Raji (cell line): ENCODE results near the gene ZFHX3.

Source experiments
- POLR2A ChIP-seq: IDR thresholded peaks from 2 replicates; pipeline ENCODE4 v1.6.1; 2011; ENCODE audit warnings: low read depth, low read length, control low read depth; ENCODE audit not compliant: insufficient read depth

ZFHX3 gene

GRCh38 chr16:72805486-72805885 is 242.4 kb downstream of the ZFHX3 start:
- TF ChIP-seq POLR2A: no peak

- no peak for TF ChIP-seq POLR2A
These were observed 247.3 kb downstream of the ZFHX3 start for GRCh38 chr16:72800524-72801161.

DNA sequence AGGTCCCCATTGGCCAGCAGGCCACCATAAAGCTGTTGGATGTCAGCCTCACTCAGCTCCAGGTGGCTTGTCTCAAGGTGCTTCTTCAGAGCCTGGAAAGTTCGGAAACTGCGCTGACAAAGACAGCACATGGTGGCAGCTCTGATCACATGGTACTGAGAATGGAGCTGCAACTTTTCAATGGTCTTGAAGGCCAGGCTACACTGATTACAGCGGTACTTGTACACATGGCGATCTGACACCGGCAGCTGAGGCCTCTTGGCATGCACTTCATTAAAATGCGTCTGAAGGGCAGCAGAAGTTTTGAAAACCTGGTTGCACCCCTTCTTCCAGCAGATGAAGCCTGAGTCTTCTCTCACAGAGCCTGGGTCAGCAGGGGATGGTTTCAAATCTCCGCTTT is 249.7 kb downstream of the ZFHX3 start:
- no peak for TF ChIP-seq POLR2A

GRCh38 chr16:72797621-72798020 is 250.3 kb downstream of the ZFHX3 start:
- no peak for TF ChIP-seq POLR2A

- no peak for TF ChIP-seq POLR2A
These were observed 251.7 kb downstream of the ZFHX3 start for GRCh38 chr16:72796222-72796621.

DNA sequence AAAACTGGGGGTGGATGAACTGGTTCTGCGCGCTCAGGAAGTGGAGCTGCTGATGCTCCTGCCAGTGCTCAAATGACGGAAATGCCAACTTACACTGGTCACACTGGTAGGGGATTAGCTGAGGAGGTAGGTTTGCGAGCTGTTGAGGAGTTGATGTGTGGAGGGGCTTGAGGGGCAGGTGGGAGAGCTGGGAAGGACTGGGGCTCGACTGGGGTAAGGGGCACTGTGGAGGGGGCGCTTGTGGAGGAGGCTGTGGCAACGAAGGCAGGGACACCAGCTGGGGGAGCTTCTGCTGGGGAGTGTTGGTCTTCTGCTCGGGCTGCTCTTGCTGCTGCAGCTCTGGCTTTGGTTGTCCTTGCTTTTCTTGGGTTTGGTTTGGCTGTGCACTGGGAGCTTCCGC is 252.9 kb downstream of the ZFHX3 start:
- TF ChIP-seq POLR2A: no peak

GRCh38 chr16:72794319-72794718 is 253.6 kb downstream of the ZFHX3 start:
- TF ChIP-seq POLR2A: no peak

DNA sequence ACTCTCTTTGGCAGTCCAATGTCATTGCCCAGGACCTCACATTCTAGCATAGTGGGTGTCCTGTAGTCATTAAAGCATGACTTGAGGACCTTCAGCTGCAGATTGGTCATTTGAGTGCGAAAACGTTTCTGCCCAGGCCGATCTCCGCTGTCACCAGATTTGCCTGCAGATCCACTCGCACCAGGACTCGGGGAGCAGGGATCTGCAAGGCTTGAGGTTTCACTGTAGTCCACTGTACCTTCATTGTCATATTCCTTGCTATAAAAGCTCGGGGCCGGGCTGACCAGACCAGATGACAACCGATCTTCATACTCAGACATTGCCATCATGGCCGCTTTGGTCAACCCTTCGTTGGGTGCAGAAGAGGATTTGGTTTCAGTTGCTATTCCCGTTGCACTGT is 254.2 kb downstream of the ZFHX3 start:
- no peak for TF ChIP-seq POLR2A

DNA sequence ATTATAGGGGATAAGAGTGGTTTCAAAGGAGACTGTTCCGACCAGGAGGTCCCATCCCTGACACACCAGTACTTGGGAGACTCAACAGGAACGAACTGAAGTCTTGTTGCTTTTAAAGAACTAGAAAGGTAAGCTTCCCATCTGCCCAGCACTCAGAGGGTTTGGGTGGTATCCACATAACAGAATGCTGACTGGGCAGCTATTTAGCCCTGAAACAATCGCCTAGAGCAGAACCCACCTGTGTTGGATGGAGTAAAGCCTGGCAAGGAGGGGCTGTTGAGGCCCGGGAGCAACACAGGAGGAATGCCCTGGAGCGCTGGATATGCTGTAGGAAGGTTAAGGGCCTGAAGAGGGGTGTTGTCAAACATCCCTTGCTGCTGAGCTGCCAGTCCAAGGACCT is 254.9 kb downstream of the ZFHX3 start:
- no peak for TF ChIP-seq POLR2A

GRCh38 chr16:72791786-72792185 is 256.1 kb downstream of the ZFHX3 start:
- no peak for TF ChIP-seq POLR2A

DNA sequence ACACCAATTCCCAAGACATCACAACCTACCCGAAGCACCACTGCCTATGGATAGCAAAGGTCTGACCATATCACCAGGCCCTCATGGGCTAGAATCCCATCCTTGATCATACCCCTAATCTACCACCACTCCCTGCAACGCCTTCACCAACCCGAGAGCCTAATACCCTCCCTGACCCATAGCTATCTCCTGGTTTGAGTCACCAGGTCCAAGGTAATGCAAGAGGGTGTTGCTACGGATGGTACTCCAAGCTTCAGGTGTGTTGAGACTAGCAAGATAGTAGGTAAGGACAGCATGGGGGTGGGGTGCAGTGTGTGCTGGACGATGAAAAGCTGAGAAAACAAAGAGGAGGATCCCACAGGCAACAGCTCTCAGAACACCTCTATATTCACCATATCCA is 258.0 kb downstream of the ZFHX3 start:
- no peak for TF ChIP-seq POLR2A

DNA sequence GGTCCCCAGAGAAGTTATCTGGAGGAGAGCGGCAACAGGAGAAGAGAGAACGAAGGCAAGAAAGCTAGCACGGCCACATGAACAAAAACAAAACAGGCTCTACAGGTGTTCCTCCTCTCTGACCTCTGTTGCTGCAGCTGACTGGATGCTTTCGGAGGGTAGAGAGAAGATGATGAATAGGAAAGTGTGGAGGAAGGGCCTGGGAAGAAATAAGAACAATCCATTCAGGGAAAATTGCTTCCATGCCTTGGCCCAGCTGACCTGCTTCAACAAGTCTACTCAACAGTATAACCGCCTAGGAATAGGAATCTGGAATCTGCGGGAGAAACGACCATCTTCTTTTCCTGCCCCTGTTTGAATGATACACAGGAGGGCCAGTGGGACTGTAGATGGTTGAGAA is 258.5 kb downstream of the ZFHX3 start:
- TF ChIP-seq POLR2A: no peak

DNA sequence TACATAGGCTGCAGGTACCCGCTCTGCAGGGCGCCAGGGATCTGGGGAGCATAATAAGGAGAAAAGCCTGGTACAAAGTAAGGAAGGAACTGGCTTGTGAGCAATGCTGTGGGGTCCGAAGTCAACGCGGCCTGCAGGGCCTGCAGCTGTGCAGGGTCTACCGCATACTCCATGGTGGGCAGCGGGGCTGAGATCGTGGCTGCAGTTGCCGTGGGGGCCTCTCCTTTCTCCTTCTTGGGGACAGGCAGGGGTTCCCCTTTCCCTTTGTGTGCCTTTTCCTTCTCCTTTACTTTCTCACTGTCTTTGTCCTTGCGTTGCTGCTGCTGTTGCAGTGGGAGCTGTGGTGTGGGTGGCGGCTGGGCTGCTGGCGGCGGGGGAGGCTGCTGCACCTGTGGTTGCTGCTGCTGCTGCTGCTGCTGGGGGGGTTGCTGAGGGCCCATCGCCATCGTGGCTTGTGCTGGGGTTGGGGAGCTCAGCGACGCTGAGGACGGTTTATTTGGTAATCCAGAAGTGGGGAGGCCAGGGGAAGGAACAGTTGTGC is 259.6 kb downstream of the ZFHX3 start:
- TF ChIP-seq POLR2A: no peak

GRCh38 chr16:72787514-72788268 is 260.2 kb downstream of the ZFHX3 start:
- no peak for TF ChIP-seq POLR2A

DNA sequence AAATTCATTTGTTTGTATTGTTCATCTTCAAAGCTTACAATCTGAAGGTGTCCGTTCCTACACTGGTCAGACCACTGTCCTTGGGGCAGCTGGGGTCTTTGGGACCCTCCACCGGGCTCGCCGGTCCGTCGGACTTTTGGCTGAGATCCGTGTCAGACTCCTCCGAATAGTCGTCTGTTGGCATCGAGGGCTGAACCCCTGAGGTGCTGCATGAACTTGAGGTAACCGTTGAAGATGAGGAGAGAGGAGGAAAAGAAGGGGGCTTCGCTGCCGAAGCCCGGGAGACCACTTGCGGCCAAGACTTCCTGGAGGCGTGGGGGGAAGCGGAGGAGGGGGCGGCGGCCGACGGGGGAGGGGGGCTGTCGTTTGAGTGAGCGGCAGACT is 260.8 kb downstream of the ZFHX3 start:
- no peak for TF ChIP-seq POLR2A

DNA sequence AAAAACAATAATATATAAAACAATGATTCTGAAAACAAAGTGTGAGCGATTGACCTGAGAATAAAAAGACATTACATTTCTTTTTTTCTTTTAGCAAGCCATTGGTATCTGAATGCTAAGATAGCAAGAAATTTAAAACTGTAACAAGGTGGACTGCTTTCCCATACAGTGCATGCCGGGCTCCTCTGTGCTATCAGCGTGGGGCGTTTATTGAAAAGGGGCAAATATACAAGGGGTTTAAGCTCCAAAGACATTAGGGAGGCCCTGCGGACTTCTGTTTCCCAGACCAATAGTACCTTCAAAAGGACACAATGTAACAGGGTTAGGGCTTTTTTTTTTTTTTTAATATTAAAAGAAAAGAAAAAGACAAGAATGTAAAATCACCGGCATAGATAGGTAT is 261.3 kb downstream of the ZFHX3 start:
- TF ChIP-seq POLR2A: no peak
